GM23338 (cell line): ENCODE measurements around the gene TAS2R19.

Source experiments
- CREB1 ChIP-seq: fragments of 250-450 bp; sonication (Bioruptor Pico); IDR thresholded peaks from 2 replicates; pipeline ENCODE4 v1.5.0; 2020; ENCODE audit warnings: low read depth, mild to moderate bottlenecking, moderate library complexity
- EZH2 ChIP-seq: fragments of 200-600 bp; sonication (generic); IDR thresholded peaks from one replicate; pipeline ENCODE4 v1.8.0; 2017; ENCODE audit warnings: antibody characterized with exemption, mild to moderate bottlenecking, low read depth; ENCODE audit not compliant: unreplicated experiment
- EZH2phosphoT487 ChIP-seq: fragments of 200-600 bp; sonication (generic); IDR thresholded peaks from one replicate; pipeline ENCODE4 v1.8.1; 2018; ENCODE audit warnings: antibody characterized with exemption; ENCODE audit not compliant: unreplicated experiment
- JUNB ChIP-seq: IDR thresholded peaks from one replicate; pipeline ENCODE4 v1.6.1; 2016; ENCODE audit warnings: antibody characterized with exemption; ENCODE audit not compliant: unreplicated experiment
- POLR2AphosphoS5 ChIP-seq: IDR thresholded peaks from 2 replicates; pipeline ENCODE4 v1.6.1; 2016; ENCODE audit warnings: antibody characterized with exemption, low read depth
- REST ChIP-seq: IDR thresholded peaks from one replicate; pipeline ENCODE4 v1.6.1; 2018; ENCODE audit warnings: antibody characterized with exemption; ENCODE audit not compliant: unreplicated experiment
- STAT1 ChIP-seq: IDR thresholded peaks from one replicate; pipeline ENCODE4 v1.6.1; 2016; ENCODE audit warnings: antibody characterized with exemption; ENCODE audit not compliant: unreplicated experiment
- ZNF114 ChIP-seq: fragments of 250-450 bp; sonication (Bioruptor Pico); IDR thresholded peaks from 2 replicates; pipeline ENCODE4 v1.5.0; 2020; ENCODE audit warnings: mild to moderate bottlenecking, moderate library complexity
- ZNF331 ChIP-seq: fragments of 250-450 bp; sonication (Bioruptor Pico); IDR thresholded peaks from 2 replicates; pipeline ENCODE4 v1.5.0; 2020; ENCODE audit warnings: low read depth, mild to moderate bottlenecking, moderate library complexity
- TF ChIP-seq, protein P1 (sequence below), 2 experiments: fragments of 200-600 bp in 1 of 2; sonication (generic) in 1 of 2; conservative IDR thresholded peaks; 2 replicates each; pipeline versions ENCODE4 v1.5.1 to v1.6.1; 2016 to 2017; ENCODE audit warnings: antibody characterized with exemption in 2 of 2, low read depth in 2 of 2, mild to moderate bottlenecking in 2 of 2, moderate library complexity in 1 of 2
- TF ChIP-seq, protein P2 (sequence below): IDR thresholded peaks from 2 replicates; pipeline ENCODE4 v1.6.1; 2016; ENCODE audit warnings: antibody characterized with exemption
- TF ChIP-seq, protein P3 (sequence below): fragments of 250-450 bp; sonication (Bioruptor Pico); IDR thresholded peaks from 2 replicates; pipeline ENCODE4 v1.5.0; 2020; ENCODE audit warnings: mild to moderate bottlenecking, moderate library complexity

DNA sequence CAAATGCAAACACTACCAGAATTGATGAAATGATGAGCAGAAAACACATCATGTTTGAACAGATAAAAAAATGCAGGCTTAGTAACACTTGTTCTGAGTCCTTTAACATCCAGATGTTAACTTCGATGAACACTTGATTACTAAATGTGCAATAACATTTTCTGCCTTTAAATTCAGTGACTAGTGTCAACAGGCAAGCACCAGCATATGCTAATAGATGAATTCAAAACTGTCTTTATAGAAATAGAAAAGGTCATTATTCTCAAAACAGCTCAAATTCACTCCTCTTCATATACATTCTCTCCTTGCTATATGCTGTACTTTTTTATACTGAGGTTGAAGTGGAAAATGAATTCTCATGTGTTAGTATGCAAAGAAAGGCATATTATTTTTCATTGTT, at the start of gene TAS2R19:
- TF ChIP-seq EZH2 (no peak), EZH2phosphoT487 (no peak), CREB1 (CRISPR knock-in tag) (no peak), REST (no peak), STAT1 (no peak), POLR2AphosphoS5 (no peak), ZNF331 (no peak), JUNB (no peak), ZNF114 (CRISPR knock-in tag) (no peak)
- TF ChIP-seq, protein P1, sequence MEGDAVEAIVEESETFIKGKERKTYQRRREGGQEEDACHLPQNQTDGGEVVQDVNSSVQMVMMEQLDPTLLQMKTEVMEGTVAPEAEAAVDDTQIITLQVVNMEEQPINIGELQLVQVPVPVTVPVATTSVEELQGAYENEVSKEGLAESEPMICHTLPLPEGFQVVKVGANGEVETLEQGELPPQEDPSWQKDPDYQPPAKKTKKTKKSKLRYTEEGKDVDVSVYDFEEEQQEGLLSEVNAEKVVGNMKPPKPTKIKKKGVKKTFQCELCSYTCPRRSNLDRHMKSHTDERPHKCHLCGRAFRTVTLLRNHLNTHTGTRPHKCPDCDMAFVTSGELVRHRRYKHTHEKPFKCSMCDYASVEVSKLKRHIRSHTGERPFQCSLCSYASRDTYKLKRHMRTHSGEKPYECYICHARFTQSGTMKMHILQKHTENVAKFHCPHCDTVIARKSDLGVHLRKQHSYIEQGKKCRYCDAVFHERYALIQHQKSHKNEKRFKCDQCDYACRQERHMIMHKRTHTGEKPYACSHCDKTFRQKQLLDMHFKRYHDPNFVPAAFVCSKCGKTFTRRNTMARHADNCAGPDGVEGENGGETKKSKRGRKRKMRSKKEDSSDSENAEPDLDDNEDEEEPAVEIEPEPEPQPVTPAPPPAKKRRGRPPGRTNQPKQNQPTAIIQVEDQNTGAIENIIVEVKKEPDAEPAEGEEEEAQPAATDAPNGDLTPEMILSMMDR (conservative IDR thresholded peaks at IDR 0.05; ENCODE audit: low read depth in 2 of 2): no peak
- TF ChIP-seq, protein P2, sequence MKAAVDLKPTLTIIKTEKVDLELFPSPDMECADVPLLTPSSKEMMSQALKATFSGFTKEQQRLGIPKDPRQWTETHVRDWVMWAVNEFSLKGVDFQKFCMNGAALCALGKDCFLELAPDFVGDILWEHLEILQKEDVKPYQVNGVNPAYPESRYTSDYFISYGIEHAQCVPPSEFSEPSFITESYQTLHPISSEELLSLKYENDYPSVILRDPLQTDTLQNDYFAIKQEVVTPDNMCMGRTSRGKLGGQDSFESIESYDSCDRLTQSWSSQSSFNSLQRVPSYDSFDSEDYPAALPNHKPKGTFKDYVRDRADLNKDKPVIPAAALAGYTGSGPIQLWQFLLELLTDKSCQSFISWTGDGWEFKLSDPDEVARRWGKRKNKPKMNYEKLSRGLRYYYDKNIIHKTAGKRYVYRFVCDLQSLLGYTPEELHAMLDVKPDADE: no peak
- TF ChIP-seq, protein P3, sequence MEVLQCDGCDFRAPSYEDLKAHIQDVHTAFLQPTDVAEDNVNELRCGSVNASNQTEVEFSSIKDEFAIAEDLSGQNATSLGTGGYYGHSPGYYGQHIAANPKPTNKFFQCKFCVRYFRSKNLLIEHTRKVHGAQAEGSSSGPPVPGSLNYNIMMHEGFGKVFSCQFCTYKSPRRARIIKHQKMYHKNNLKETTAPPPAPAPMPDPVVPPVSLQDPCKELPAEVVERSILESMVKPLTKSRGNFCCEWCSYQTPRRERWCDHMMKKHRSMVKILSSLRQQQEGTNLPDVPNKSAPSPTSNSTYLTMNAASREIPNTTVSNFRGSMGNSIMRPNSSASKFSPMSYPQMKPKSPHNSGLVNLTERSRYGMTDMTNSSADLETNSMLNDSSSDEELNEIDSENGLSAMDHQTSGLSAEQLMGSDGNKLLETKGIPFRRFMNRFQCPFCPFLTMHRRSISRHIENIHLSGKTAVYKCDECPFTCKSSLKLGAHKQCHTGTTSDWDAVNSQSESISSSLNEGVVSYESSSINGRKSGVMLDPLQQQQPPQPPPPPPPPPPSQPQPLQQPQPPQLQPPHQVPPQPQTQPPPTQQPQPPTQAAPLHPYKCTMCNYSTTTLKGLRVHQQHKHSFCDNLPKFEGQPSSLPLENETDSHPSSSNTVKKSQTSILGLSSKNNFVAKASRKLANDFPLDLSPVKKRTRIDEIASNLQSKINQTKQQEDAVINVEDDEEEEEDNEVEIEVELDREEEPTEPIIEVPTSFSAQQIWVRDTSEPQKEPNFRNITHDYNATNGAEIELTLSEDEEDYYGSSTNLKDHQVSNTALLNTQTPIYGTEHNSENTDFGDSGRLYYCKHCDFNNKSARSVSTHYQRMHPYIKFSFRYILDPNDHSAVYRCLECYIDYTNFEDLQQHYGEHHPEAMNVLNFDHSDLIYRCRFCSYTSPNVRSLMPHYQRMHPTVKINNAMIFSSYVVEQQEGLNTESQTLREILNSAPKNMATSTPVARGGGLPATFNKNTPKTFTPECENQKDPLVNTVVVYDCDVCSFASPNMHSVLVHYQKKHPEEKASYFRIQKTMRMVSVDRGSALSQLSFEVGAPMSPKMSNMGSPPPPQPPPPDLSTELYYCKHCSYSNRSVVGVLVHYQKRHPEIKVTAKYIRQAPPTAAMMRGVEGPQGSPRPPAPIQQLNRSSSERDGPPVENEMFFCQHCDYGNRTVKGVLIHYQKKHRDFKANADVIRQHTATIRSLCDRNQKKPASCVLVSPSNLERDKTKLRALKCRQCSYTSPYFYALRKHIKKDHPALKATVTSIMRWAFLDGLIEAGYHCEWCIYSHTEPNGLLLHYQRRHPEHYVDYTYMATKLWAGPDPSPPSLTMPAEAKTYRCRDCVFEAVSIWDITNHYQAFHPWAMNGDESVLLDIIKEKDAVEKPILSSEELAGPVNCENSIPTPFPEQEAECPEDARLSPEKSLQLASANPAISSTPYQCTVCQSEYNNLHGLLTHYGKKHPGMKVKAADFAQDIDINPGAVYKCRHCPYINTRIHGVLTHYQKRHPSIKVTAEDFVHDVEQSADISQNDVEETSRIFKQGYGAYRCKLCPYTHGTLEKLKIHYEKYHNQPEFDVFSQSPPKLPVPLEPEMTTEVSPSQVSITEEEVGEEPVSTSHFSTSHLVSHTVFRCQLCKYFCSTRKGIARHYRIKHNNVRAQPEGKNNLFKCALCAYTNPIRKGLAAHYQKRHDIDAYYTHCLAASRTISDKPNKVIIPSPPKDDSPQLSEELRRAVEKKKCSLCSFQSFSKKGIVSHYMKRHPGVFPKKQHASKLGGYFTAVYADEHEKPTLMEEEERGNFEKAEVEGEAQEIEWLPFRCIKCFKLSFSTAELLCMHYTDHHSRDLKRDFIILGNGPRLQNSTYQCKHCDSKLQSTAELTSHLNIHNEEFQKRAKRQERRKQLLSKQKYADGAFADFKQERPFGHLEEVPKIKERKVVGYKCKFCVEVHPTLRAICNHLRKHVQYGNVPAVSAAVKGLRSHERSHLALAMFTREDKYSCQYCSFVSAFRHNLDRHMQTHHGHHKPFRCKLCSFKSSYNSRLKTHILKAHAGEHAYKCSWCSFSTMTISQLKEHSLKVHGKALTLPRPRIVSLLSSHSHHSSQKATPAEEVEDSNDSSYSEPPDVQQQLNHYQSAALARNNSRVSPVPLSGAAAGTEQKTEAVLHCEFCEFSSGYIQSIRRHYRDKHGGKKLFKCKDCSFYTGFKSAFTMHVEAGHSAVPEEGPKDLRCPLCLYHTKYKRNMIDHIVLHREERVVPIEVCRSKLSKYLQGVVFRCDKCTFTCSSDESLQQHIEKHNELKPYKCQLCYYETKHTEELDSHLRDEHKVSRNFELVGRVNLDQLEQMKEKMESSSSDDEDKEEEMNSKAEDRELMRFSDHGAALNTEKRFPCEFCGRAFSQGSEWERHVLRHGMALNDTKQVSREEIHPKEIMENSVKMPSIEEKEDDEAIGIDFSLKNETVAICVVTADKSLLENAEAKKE (CRISPR knock-in tag): no peak
